K562 (cell line): ENCODE measurements around the gene SDHAF4. TPM values are rescaled to one million over a fixed set of nuclear protein-coding genes. Genes with fewer than 3 reads are reported as not detected.

Source experiments
- ATAC-seq: fragments of 200-7000 bp; cut with Tn5 transposase; 3 replicates; pipeline ENCODE4 v1.9.1; 2020; ENCODE audit warnings: moderate library complexity
- BruUV-seq: library from RNA; stranded (reverse); fragments of 400-500 nt; replicated peaks from 2 replicates; lab custom pipeline; 2021; lab: Mats Ljungman, UMichigan
- CTCF ChIA-PET: fragments of 300-600 bp; formaldehyde crosslinking; extraction: SDS; loops from one replicate; lab custom pipeline; 2021; ENCODE audit warnings: low intra/inter-chr PET ratio; lab: Yijun Ruan, JAX
- POLR2A ChIA-PET: fragments of 300-600, 350-650 bp; sonication (Branson Sonifier 250); formaldehyde crosslinking; extraction: SDS; loops from one replicate; lab custom pipeline; 2021; ENCODE audit warnings: antibody characterized with exemption, inconsistent platforms; lab: Yijun Ruan, JAX
- DNase-seq, 4 experiments: peaks; one replicate each; pipeline versions ENCODE4 v3.0.0 to v3.0.0-alpha.2; 2011 to 2018; ENCODE audit warnings: low spot score in 3 of 4, mixed read lengths in 3 of 4; ENCODE audit errors: extremely low read depth in 1 of 4
- FAIRE-seq: peaks from 2 replicates; lab custom pipeline; 2011; peaks lifted over from hg19 to GRCh38; lab: Jason Lieb, UNC
- H2AFZ ChIP-seq: 2 replicates; pipeline ENCODE4 v1.6.0; 2011; ENCODE audit warnings: low read depth, low read length, control low read depth, inconsistent platforms
- H3K27ac ChIP-seq: fragments of 200-600 bp; 3 replicates; pipeline ENCODE4 v1.8.0; 2011; ENCODE audit warnings: low read depth, mild to moderate bottlenecking, control low read depth, inconsistent platforms, low read length, moderate library complexity, mixed read lengths; ENCODE audit errors: extremely low read depth
- H3K27me3 ChIP-seq, 2 experiments: fragments of 300-600 bp in 1 of 2; 2 replicates in 1 of 2; 3 replicates in 1 of 2; pipeline versions ENCODE4 v1.6.0 to v1.8.0; 2011; ENCODE audit warnings: inconsistent platforms in 2 of 2, low read length in 2 of 2, mild to moderate bottlenecking in 1 of 2, mixed read lengths in 1 of 2, moderate library complexity in 1 of 2; ENCODE audit not compliant: control insufficient read depth in 2 of 2, insufficient read depth in 2 of 2
- H3K36me3 ChIP-seq: fragments of 300-600 bp; 3 replicates; pipeline ENCODE4 v1.8.0; 2011; ENCODE audit warnings: mild to moderate bottlenecking, low read length, inconsistent platforms; ENCODE audit not compliant: control insufficient read depth, insufficient read depth
- H3K4me1 ChIP-seq, 2 experiments: fragments of 200-600 bp in 1 of 2; replicated peaks in 1 of 2; 2 replicates in 1 of 2; 3 replicates in 1 of 2; pipeline versions ENCODE4 v1.5.1 to v1.8.0; 2011; ENCODE audit warnings: inconsistent platforms in 2 of 2, low read length in 2 of 2, mild to moderate bottlenecking in 1 of 2, mixed read lengths in 1 of 2, moderate library complexity in 1 of 2; ENCODE audit not compliant: control insufficient read depth in 2 of 2, insufficient read depth in 2 of 2
- H3K4me2 ChIP-seq: 2 replicates; pipeline ENCODE4 v1.6.1; 2011; ENCODE audit warnings: low read length, control low read depth, inconsistent platforms, mixed read lengths; ENCODE audit not compliant: insufficient read depth
- H3K4me3 ChIP-seq: fragments of 200-600 bp; sonication (generic), shearing (Covaris generic); 2 replicates; pipeline ENCODE4 v1.5.1; 2016; ENCODE audit warnings: control low read depth, inconsistent platforms
- H3K79me2 ChIP-seq: fragments of 200-600 bp; 3 replicates; pipeline ENCODE4 v1.8.0; 2011; ENCODE audit warnings: low read length, inconsistent platforms; ENCODE audit not compliant: control insufficient read depth, insufficient read depth
- H3K9ac ChIP-seq, 2 experiments: 2 replicates each; pipeline versions ENCODE4 v1.6.0 to v1.6.1; 2011; ENCODE audit warnings: low read depth in 2 of 2, low read length in 2 of 2, control low read depth in 1 of 2, inconsistent platforms in 1 of 2, mild to moderate bottlenecking in 1 of 2, mixed read lengths in 1 of 2; ENCODE audit not compliant: insufficient read depth in 1 of 2
- H3K9me1 ChIP-seq: one replicate; pipeline ENCODE4 v1.6.0; 2011; ENCODE audit warnings: inconsistent platforms, mild to moderate bottlenecking, low read length, moderate library complexity; ENCODE audit not compliant: control insufficient read depth, insufficient read depth
- H3K9me3 ChIP-seq: replicated peaks from 2 replicates; pipeline ENCODE4 v1.5.1; 2011; ENCODE audit warnings: low read depth, low read length, inconsistent platforms; ENCODE audit not compliant: control insufficient read depth, insufficient read depth
- H4K20me1 ChIP-seq: replicated peaks from 2 replicates; pipeline ENCODE4 v1.6.1; 2011; ENCODE audit warnings: low read length, inconsistent platforms, mixed read lengths; ENCODE audit not compliant: control insufficient read depth, insufficient read depth
- BDP1 ChIP-seq: IDR thresholded peaks from 3 replicates; pipeline ENCODE4 v1.6.1; 2011; ENCODE audit not compliant: insufficient read length, insufficient read depth
- DEAF1 ChIP-seq: fragments of 450-650 bp; formaldehyde crosslinking; IDR thresholded peaks from 2 replicates; pipeline ENCODE4 v1.4.0; 2020; ENCODE audit warnings: mild to moderate bottlenecking, moderate library complexity
- EZH2 ChIP-seq: IDR thresholded peaks from 2 replicates; pipeline ENCODE4 v1.6.1; 2012; ENCODE audit warnings: low read depth, mild to moderate bottlenecking, inconsistent platforms, low read length, borderline replicate concordance
- HINFP ChIP-seq: fragments of 450-650 bp; conservative IDR thresholded peaks from 2 replicates; pipeline ENCODE4 v1.6.1; 2016; ENCODE audit warnings: missing genetic modification characterization, low read depth, mild to moderate bottlenecking, control low read depth, missing compliant biosample characterization
- MCM5 ChIP-seq: fragments of 450-650 bp; IDR thresholded peaks from 2 replicates; pipeline ENCODE4 v1.6.1; 2016; ENCODE audit warnings: low read depth
- RFX5 ChIP-seq: IDR thresholded peaks from 2 replicates; pipeline ENCODE4 v1.6.1; 2011; ENCODE audit warnings: low read depth, mild to moderate bottlenecking, improper control_type of control experiment, low read length
- RREB1 ChIP-seq: fragments of 250-450 bp; sonication (Bioruptor Pico); IDR thresholded peaks from 2 replicates; pipeline ENCODE4 v1.4.0; 2020
- ZMIZ1 ChIP-seq, 2 experiments: fragments of 150-350 bp in 1 of 2; IDR thresholded peaks; 2 replicates each; pipeline ENCODE4 v1.6.1; 2012 to 2016; ENCODE audit warnings: low read depth in 2 of 2, low read length in 2 of 2, mild to moderate bottlenecking in 1 of 2, moderate library complexity in 1 of 2
- ZNF134 ChIP-seq: fragments of 250-450 bp; sonication (Bioruptor Pico); conservative IDR thresholded peaks from 2 replicates; pipeline ENCODE4 v1.4.0; 2020
- ZNF232 ChIP-seq: sonication (generic); formaldehyde crosslinking; IDR thresholded peaks from 2 replicates; pipeline ENCODE4 v1.8.0; 2022; ENCODE audit warnings: mild to moderate bottlenecking, missing genetic modification reagents
- ZNF24 ChIP-seq: fragments of 450-650 bp; IDR thresholded peaks from 2 replicates; pipeline ENCODE4 v1.6.1; 2016
- WGBS: fragments of 100-300 bp; shearing (Covaris generic); methylation state at CpG from one replicate; pipeline ENCODE4 v1.1.6; 2016; ENCODE audit warnings: low coverage, mixed read lengths; ENCODE audit not compliant: insufficient coverage; ENCODE audit errors: missing lambda C conversion rate; 5-methylcytosine and 5-hydroxymethylcytosine counted together
- in situ Hi-C: fragments of 300-500 bp; cut with MboI; formaldehyde crosslinking; loops from 4 replicates; pipeline ENCODE4 v1.15.0; 2018; ENCODE audit warnings: inconsistent platforms, mixed read lengths
- intact Hi-C: fragments of 100-400 bp; cut with micrococcal nuclease; formaldehyde crosslinking; loops from 2 replicates; pipeline ENCODE4 v1.14.2; 2022
- polyA plus RNA-seq, 8 experiments: library from polyadenylated mRNA; depleted of rRNA in 4 of 8; stranded (reverse) in 5 of 8; unstranded in 3 of 8; fragments of >200 nt; fragmentation: Nextera tagmentation in 2 of 8; fragmentation: Illumina TruSeq in 1 of 8; extraction: Ambion mirVana in 2 of 8; extraction: Trizol in 1 of 8; gene quantifications; 2 replicates each; pipeline versions ENCODE4 v1.2.1 to v1.2.3, GENCODE V29; 2011 to 2014; ENCODE audit warnings: inconsistent platforms in 1 of 8, missing spikeins in 1 of 8
- total RNA-seq, 7 experiments: library from RNA; depleted of rRNA in 6 of 7; stranded (reverse); fragments of >200 nt in 6 of 7; fragmentation: Illumina TruSeq in 2 of 7; extraction: Trizol in 2 of 7; gene quantifications; 2 replicates each; pipeline versions ENCODE4 v1.2.1 to v1.2.3, GENCODE V29; 2011 to 2021; ENCODE audit warnings: low replicate concordance in 1 of 7

SDHAF4 gene
- total and polyA plus RNA-seq, 9 of the 15 experiments (the other 6 are each of a cell fraction or from before 2014, with no cell fraction given) = 3.5 to 12.0 (median 6.2) TPM

- Histone ChIP-seq H3K27ac (no peak overlapping the region), H3K9me3 (peaks cover 2% of the 10 kb centered on the region; the same call in 1 of the 2 replicates), H3K79me2 (no peaks in the 10 kb centered on the region), H2AFZ (no peak overlapping the region), H3K4me3 (no peak overlapping the region), H3K36me3 (no peaks in the 10 kb centered on the region), H3K27me3 (peaks cover 0 to 1% of the 10 kb centered on the region in 2 experiments; a peak in 1 of 5 replicates), H3K4me1 (no peaks in the 10 kb centered on the region), H3K9me1 (no peaks in the 10 kb centered on the region), H4K20me1 (no peaks in the 10 kb centered on the region), H3K9ac (no peak overlapping the region), H3K4me2 (no peak overlapping the region)
- CTCF ChIA-PET = no interaction called here
- in situ Hi-C loops = no loop called here
- intact Hi-C loops = no loop called here
- POLR2A ChIA-PET = no interaction called here
- 0% methylated on average over 1 of the region's 1 CpG for WGBS
- DNase-seq (no peak), FAIRE-seq (no peak), ATAC-seq (no peak)
- BruUV-seq = no TSS peak
- TF ChIP-seq HINFP = no peak
- no peak for TF ChIP-seq RFX5
- TF ChIP-seq MCM5 = no peak
- no peak for TF ChIP-seq EZH2
- no peak for TF ChIP-seq RREB1
- TF ChIP-seq BDP1 = no peak
- TF ChIP-seq DEAF1 (CRISPR knock-in tag) = no peak
- TF ChIP-seq ZNF24 = no peak
- no peak for TF ChIP-seq ZNF134 (CRISPR knock-in tag)
- no peak for TF ChIP-seq ZMIZ1 (IDR thresholded peaks at IDR 0.05; ENCODE audit: low read depth in 2 of 2, low read length in 2 of 2)
- no peak for TF ChIP-seq ZNF232 (CRISPR knock-in tag)
These were observed 55.7 kb downstream of the SDHAF4 start for GRCh38 chr6:70622461-70622860.
